AG04450 (cell line): ENCODE measurements around the gene LRAT. TPM values are rescaled to one million over a fixed set of nuclear protein-coding genes. Genes with fewer than 3 reads are reported as not detected.
"Not testable (repeated sequence)": the region's sequence is repeated elsewhere in the genome, so short reads cannot be mapped to it uniquely, and the experiment has no call there.

Source experiments
- CTCF ChIA-PET: fragments of 300-600, 350-600 bp; formaldehyde crosslinking; extraction: SDS; loops from one replicate; lab custom pipeline; 2022; ENCODE audit warnings: antibody characterized with exemption, inconsistent platforms; lab: Charles Lee
- POLR2A ChIA-PET: fragments of 350-600 bp; formaldehyde crosslinking; extraction: SDS; loops from one replicate; lab custom pipeline; 2021; ENCODE audit warnings: antibody characterized with exemption, inconsistent platforms; lab: Yijun Ruan, JAX
- DNase-seq: peaks from one replicate; pipeline ENCODE4 v3.0.0-alpha.2; 2011; ENCODE audit warnings: low read depth, low spot score
- H3K27ac ChIP-seq: one replicate; pipeline ENCODE4 v1.5.1; 2012; ENCODE audit warnings: low read depth, low read length, control low read depth
- H3K27me3 ChIP-seq: one replicate; pipeline ENCODE4 v1.6.0; 2012; ENCODE audit warnings: low read length; ENCODE audit not compliant: control insufficient read depth, insufficient read depth
- H3K4me3 ChIP-seq: 2 replicates; pipeline ENCODE4 v1.5.1; 2011; ENCODE audit warnings: mild to moderate bottlenecking, low read depth, low read length, control low read depth
- H3K9me3 ChIP-seq: 2 replicates; pipeline ENCODE4 v1.5.1; 2012; ENCODE audit warnings: low read length; ENCODE audit not compliant: control insufficient read depth, insufficient read depth
- polyA plus RNA-seq: library from polyadenylated mRNA; depleted of rRNA; stranded (reverse); fragments of >200 nt; gene quantifications from 2 replicates; pipeline ENCODE4 v1.2.3, GENCODE V29; 2011
- TF ChIP-seq, protein P1 (sequence below): IDR thresholded peaks from 2 replicates; pipeline ENCODE4 v1.5.1; 2011; ENCODE audit warnings: low read depth, low read length, control low read depth, inconsistent platforms

Gene LRAT
- polyA plus RNA-seq, 1 experiment: not detected

DNA sequence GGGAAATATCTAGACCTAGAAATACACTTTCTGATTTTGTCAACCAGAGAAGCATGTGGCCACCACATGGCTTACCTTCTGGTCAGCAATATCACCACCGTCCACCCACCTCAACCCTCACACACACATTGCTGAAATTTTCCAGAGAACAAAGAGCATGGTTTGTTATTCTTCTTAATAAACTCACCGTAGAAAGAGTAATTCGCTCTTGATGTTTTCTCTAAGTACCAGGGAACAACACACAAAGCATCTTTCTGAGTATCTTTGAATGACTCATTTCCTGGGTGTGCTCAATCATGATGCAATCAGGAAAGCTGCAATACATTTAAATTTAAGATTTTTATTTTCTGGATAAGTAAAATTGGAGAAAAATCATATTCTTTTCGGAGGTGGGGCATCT lies 24.7 kb upstream of the LRAT start:
- Histone ChIP-seq H3K27ac (no peak overlapping the region), H3K27me3 (no peaks in the 10 kb centered on the region), H3K4me3 (no peak overlapping the region), H3K9me3 (no peaks in the 10 kb centered on the region)
- TF ChIP-seq, protein P1, sequence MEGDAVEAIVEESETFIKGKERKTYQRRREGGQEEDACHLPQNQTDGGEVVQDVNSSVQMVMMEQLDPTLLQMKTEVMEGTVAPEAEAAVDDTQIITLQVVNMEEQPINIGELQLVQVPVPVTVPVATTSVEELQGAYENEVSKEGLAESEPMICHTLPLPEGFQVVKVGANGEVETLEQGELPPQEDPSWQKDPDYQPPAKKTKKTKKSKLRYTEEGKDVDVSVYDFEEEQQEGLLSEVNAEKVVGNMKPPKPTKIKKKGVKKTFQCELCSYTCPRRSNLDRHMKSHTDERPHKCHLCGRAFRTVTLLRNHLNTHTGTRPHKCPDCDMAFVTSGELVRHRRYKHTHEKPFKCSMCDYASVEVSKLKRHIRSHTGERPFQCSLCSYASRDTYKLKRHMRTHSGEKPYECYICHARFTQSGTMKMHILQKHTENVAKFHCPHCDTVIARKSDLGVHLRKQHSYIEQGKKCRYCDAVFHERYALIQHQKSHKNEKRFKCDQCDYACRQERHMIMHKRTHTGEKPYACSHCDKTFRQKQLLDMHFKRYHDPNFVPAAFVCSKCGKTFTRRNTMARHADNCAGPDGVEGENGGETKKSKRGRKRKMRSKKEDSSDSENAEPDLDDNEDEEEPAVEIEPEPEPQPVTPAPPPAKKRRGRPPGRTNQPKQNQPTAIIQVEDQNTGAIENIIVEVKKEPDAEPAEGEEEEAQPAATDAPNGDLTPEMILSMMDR: no peak
- CTCF ChIA-PET: no interaction called here
- POLR2A ChIA-PET: no interaction called here
- no peak for DNase-seq

DNA sequence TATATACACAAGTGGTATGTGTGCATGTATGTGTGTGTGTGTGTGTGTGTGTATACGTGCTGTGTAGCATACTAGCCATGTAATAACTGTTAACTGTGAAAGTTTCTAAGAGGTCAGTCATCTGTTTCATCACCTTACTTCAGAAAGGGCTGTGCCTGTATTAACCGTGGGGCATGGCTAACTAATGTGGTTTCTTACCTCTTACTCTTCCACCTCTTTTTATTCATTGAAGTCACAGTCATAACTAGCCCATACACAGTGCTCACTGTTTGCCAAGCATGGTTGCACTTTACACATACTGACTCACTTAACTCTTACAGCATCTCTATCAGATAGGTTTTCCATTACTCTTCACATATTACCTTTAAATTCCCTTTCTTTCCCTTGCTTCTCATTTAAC lies 23.7 kb upstream of the LRAT start:
- no peak for DNase-seq

DNA sequence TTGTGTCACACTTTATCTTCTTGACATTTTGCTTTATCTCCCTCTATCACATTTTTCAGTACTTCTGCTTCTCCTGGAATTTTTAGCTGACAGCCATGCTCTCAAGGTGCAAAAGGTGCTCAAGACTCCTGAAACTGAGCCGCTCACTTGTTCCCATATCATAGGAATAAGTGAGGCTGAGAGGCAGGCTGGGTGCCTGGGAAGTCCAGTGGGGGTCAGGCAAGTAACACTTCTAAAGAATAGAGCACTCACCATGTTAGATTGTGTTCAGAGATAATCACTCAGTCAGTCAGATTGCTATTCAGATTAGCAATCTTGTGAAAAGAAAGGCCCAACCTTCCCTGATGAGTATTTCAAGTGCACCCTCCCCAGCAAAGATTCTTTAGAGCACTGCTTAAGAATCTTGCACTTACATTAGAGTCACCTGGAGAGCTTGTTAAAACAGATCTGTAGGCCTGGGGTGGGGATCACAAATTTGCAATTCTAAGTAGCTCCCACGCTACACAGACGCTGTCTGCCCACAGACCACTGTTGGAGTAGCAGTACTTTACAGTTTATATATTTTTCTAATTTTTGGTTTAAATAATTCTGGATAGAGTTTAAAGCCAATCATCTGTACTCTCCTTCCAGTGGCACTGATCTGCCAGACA lies 23.1 kb upstream of the LRAT start:
- Histone ChIP-seq H3K27ac (no peak overlapping the region), H3K27me3 (no peaks in the 10 kb centered on the region), H3K9me3 (no peaks in the 10 kb centered on the region), H3K4me3 (no peak overlapping the region)
- TF ChIP-seq, protein P1: no peak
- CTCF ChIA-PET: interaction anchor here (1.0 kb wide), 1 partner anchor 22 kb away, joined by 3 read pairs; no protein-coding TSS in a partner anchor
- POLR2A ChIA-PET: no interaction called here
- no peak for DNase-seq

More for the DNA sequence above, 23.7 kb upstream of the LRAT start:
- TF ChIP-seq, protein P1: no peak
- Histone ChIP-seq H3K27me3 (no peaks in the 10 kb centered on the region), H3K27ac (no peak overlapping the region), H3K9me3 (no peaks in the 10 kb centered on the region), H3K4me3 (no peak overlapping the region)
- POLR2A ChIA-PET: no interaction called here
- CTCF ChIA-PET: interaction anchor here (1.0 kb wide), 1 partner anchor 21 kb away, joined by 3 read pairs; no protein-coding TSS in a partner anchor

DNA sequence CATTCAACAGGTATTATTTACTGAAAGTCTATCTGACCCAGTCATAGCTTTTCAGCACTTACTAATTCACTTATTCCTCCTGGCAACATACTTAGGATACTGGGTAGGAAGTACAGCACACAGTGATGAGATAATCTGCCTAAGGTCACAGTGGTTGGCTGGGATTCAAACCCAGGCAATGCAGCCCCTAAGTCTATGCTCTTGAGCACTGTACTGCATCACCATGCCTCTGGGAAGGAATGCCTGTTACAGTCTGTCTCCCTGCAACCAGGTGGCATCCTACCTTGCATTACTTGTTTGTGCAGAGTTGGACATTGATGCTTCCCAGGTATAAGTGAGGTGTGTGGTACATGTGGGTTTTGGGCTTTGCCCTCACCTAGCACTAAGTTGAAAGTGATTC lies 21.5 kb upstream of the LRAT start:
- H3K4me3 ChIP-seq: no peak overlapping the region
- no peaks in the 10 kb centered on the region for H3K27me3 ChIP-seq
- TF ChIP-seq, protein P1: no peak
- no peaks in the 10 kb centered on the region for H3K9me3 ChIP-seq
- ChIA-PET POLR2A (no interaction called here), CTCF (no interaction called here)
- no peak for DNase-seq
- no peak overlapping the region for H3K27ac ChIP-seq

DNA sequence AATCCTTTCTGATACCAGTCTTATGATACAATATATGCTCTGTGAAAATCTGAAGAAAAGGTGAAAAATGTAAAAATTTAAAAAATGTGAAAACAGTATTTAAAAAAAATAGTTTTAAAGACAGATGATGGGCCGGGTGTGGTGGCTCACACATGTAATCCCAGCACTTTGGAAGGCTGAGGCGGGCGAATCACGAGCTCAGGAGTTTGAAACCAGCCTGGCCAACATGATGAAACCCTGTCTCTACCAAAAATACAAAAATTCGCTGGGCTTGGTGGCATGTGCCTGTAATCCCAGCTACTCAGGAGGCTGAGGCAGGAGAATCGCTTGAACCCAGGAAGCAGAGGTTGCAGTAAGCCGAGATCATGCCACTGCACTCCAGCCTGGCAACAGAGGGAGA lies 20.2 kb upstream of the LRAT start:
- H3K9me3 ChIP-seq, H3K27ac ChIP-seq, DNase-seq, H3K4me3 ChIP-seq, H3K27me3 ChIP-seq, POLR2A ChIA-PET, CTCF ChIA-PET: not testable (repeated sequence)
